NCI-H2029 treated with DMSO at 0.1 percent for 48 hours (cell line): ENCODE measurements around the gene PAQR8.
"Not testable (repeated sequence)": the region's sequence is repeated elsewhere in the genome, so short reads cannot be mapped to it uniquely, and the experiment has no call there.

Experiments
- DNase-seq: peaks from one replicate; lab custom pipeline; 2025; lab: John Stamatoyannopoulos, UW

PAQR8 gene

GRCh38 chr6:52377538-52378221 is 15.7 kb downstream of the PAQR8 start:
- no peak for DNase-seq

DNA sequence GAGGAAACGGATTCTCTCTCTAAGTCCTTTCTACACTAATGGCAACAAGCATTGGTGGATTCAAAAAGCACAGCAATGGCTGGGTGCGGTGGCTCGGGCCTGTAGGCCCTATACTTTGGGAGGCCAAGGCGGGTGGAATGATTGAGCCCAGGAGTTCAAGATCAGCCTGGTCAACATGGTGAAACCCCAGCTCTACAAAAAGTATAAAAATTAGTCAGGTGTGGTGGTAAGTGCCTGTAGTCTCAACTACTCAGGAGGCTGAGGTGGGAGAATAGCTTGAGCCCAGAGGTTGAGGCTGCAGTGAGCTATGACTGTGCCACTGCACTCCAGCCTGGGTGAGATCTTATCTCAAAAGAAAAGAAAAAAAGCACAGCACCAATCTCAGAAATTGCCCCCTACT is 19.3 kb downstream of the PAQR8 start:
- DNase-seq: no peak

- no peak for DNase-seq
These were observed 22.3 kb downstream of the PAQR8 start for GRCh38 chr6:52384145-52384766.

DNA sequence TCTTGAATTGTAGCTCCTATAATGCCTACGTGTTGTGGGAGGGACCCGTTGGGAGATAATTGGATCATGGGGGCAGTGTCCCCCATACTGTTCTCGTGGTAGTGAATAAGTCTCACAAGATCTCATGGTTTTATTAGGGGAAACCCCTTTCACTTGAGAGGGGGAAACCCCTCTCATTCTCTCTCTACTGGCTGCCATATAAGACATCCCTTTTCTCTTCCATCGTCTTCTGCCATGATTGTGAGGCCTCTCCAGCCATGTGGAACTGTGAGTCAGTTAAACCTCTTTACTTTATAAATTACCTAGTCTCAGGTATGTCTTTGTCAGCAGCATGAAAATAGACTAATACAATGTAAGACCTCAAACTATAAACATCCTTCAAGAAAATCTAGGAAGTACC is 23.1 kb downstream of the PAQR8 start:
- DNase-seq: no peak

- DNase-seq: not testable (repeated sequence)
These were observed 26.2 kb downstream of the PAQR8 start for GRCh38 chr6:52388119-52388518.

- no peak for DNase-seq
These were observed 26.8 kb downstream of the PAQR8 start for GRCh38 chr6:52388790-52389189.

- no peak for DNase-seq
These were observed 27.3 kb downstream of the PAQR8 start for GRCh38 chr6:52389264-52389625.

DNA sequence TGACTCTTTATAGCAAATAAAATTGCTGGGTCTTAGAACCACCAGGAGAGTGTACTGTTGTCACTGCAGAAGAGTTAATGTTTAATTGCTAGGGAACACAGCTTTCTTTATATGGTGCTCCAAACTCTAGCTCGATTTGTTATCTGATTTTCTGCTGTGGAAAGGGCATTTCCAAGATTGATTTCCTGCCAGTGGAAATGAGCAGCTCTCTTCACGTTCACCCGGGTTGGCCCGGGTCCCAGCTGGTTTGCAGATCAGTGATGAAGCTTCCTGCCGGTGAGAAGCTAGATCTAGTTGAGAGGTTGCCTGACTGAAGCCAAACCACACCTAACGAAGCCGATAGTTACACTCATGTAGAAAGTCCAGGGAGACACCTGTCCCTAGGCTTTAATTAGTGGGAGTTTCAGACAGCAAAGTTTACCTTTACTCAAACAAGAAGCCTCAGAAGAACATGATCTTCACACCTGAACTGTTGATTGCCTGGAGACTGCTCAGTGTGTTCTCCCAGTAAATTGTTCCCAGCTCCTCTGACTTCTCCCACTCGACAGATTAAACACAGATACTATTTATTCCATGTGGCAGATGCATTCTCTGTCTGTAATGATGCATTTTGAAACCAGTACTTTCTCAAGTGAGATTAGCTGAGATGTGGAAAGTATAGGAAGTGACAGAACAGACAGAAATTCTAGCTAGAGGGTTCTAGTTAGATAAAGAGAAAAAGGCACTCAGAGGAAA is 27.8 kb downstream of the PAQR8 start:
- peak; percentile 65 for DNase-seq

GRCh38 chr6:52390361-52390727 is 28.4 kb downstream of the PAQR8 start:
- no peak for DNase-seq

GRCh38 chr6:52391599-52391998 is 29.6 kb downstream of the PAQR8 start:
- no peak for DNase-seq

- no peak for DNase-seq
These were observed 31.0 kb downstream of the PAQR8 start for GRCh38 chr6:52392944-52393343.

- no peak for DNase-seq
These were observed 31.8 kb downstream of the PAQR8 start for GRCh38 chr6:52393780-52394179.

- no peak for DNase-seq
These were observed 32.3 kb downstream of the PAQR8 start for GRCh38 chr6:52394251-52394666.

DNA sequence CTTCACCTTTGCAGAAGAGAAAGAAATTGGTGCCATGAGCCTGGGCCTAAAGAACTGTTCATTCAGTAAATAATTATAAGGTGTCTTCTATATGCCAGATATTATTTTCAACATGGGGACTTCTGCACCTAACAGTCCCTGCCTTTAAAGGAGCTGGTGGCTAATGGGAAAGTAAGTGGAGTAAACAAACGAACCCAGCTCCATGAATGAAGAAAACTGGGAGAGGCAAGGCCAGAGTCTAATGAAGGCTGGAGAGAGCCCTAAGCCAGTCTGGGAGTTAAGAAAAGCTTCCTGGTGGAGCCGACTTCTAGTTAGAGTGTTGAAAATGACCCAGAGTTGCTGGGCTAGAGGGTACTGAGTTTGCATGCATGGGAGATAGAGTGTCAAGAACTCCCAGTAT is 34.0 kb downstream of the PAQR8 start:
- DNase-seq: no peak

DNA sequence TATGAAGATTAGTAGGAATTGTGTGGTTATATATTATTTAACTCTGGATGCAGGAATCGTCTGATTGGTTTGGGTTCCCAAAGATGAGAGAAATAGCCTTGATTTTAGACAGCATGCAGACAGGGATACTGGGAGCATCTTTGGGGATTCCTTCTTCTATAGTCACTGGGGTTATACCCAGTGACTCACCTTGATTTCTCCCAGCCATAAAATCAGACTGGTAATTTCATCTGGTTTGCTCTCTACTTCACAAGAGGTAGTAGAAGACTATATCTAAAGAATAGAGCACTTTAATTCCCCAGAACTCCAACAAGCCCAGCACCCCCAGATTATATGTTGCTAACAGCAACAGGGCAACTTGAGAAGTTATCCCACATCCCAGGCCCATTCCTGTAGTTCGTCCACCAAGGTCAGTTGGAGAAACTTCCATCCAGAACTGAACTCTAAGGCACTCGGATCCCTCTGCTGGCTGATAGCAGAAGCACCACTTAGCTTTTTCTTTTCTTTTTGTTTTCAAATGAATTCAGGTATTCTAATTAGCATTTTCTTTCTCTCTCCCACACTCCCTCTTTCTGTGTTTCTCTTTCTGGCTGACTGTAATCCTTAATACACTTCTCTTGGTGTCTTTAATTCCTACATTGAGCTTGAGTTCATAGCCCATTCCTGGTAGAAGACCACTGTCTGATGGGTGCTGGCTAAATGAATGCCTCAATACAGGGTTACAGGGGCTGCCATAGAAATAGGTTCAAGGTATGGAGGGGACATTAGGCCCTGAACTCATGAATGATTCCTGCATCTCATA is 37.8 kb downstream of the PAQR8 start:
- DNase-seq: peak; percentile 55

- DNase-seq: no peak
These were observed 38.5 kb downstream of the PAQR8 start for GRCh38 chr6:52400313-52401041.

DNA sequence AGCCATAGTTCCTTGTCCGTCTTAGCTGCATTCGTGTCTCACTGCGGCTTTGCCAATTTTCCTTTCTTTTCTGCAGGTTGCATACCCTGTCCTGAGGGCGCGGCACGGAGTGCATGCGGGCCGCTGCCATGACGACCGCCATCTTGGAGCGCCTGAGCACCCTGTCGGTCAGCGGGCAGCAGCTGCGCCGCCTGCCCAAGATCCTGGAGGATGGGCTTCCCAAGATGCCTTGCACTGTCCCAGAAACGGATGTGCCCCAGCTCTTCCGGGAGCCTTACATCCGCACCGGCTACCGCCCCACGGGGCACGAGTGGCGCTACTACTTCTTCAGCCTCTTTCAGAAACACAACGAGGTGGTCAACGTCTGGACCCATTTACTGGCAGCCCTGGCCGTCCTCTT is 41.1 kb downstream of the PAQR8 start:
- no peak for DNase-seq

DNA sequence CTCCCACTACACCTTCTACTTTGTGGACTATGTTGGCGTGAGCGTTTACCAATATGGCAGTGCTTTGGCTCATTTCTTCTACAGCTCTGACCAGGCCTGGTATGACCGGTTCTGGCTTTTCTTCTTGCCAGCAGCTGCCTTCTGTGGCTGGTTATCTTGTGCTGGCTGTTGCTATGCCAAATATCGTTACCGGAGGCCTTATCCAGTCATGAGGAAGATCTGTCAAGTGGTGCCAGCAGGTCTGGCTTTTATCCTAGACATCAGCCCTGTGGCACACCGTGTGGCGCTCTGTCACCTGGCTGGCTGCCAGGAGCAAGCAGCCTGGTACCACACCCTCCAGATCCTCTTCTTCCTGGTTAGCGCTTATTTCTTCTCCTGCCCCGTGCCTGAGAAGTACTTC is 41.7 kb downstream of the PAQR8 start:
- DNase-seq: peak; percentile 78

GRCh38 chr6:52405243-52405642 is 43.3 kb downstream of the PAQR8 start:
- DNase-seq: no peak

GRCh38 chr6:52407467-52407866 is 45.5 kb downstream of the PAQR8 start:
- DNase-seq: peak; percentile 21

DNA sequence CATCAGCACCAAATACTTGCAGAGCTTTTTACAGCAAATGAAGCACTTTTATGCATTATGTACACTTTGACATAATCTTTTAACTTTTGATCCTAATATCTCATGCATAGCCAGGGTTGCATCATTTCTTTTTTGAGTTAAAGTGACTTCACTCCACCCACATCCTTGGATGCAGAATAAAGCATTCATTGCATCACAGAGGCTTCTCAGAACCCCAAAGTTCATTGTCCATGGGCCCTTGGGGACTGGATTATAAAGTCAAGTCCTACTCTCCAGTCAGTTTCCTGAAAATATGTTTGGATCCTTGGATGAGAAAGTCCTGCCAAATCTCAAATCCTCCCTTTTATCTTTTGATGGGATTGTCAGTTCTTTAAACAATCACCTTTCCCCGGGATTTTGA is 47.5 kb downstream of the PAQR8 start:
- DNase-seq: no peak

DNA sequence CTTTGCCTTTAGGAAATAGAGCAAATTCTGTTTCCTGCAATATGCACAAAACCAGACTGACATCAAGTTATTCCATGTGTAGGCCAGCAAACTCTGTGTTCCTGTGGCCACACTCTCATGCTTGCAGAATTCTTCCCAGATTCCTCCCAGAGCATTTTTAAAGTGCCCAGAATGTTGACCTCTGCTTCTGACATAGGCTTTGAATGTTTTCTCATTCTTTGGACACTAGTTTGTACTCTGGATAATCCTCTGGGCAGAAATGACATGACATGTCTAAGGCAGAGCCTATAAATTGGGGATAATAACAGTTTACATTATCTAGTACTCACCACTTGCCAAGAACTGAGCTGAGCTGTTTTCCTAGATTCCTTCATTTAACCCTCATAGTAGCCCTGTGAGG is 49.0 kb downstream of the PAQR8 start:
- DNase-seq: no peak
